ENCODE measurements around the gene GLP2R. TPM values are rescaled to one million over a fixed set of nuclear protein-coding genes. Genes with fewer than 3 reads are reported as not detected.

Gene GLP2R
- polyA plus RNA-seq, 1 of the 3 experiments (the other 2 are of a cell fraction) = not detected

GRCh38 chr17:9801505-9801904, 24.2 kb upstream of the GLP2R start:
- Histone ChIP-seq H3K9ac (no peak overlapping the region), H3K4me1 (ENCODE audit: control insufficient read depth in 1 of 2, insufficient read depth in 2 of 2, low read depth in 1 of 2, low read length in 1 of 2) (no peaks in the 10 kb centered on the region), H3K9me3 (no peaks in the 10 kb centered on the region), H2AFZ (ENCODE audit: low read depth) (no peak overlapping the region), H3K4me2 (no peak overlapping the region), H4K20me1 (ENCODE audit: insufficient read depth) (no peaks in the 10 kb centered on the region), H3K36me3 (replicated peaks in 1 of 2; ENCODE audit: control insufficient read depth in 1 of 2, insufficient read depth in 2 of 2, low read length in 1 of 2) (no peaks in the 10 kb centered on the region), H3K4me3 (ENCODE audit: low read depth in 2 of 2, low read length in 1 of 2) (no peak overlapping the region), H3K27me3 (ENCODE audit: insufficient read depth) (peaks cover 7% of the 10 kb centered on the region; the same call in 1 of the 2 replicates), H3F3A (replicated peaks; ENCODE audit: insufficient read depth) (no peaks in the 10 kb centered on the region), H3K79me2 (ENCODE audit: insufficient read depth) (no peaks in the 10 kb centered on the region), H3K9me2 (no peaks in the 10 kb centered on the region), H3K27ac (ENCODE audit: low read depth in 2 of 2, low read length in 1 of 2) (no peak overlapping the region)
- POLR2A ChIA-PET = no interaction called here
- TF ChIP-seq FOXJ3 (CRISPR knock-in tag; IDR thresholded peaks at IDR 0.05) = no peak
- TF ChIP-seq REST (IDR thresholded peaks at IDR 0.05; ENCODE audit: low read depth, low read length) = no peak
- no peak for TF ChIP-seq USF1 (IDR thresholded peaks at IDR 0.05; ENCODE audit: borderline replicate concordance, low read depth)
- no peak for TF ChIP-seq POLR2AphosphoS5 (IDR thresholded peaks at IDR 0.05; ENCODE audit: low read depth, low read length)
- TF ChIP-seq CHD2 (IDR thresholded peaks at IDR 0.05; ENCODE audit: low read length, partially characterized antibody) = no peak
- TF ChIP-seq FOSL2 (IDR thresholded peaks at IDR 0.05; ENCODE audit: borderline replicate concordance, low read depth) = no peak
- TF ChIP-seq, protein P1, sequence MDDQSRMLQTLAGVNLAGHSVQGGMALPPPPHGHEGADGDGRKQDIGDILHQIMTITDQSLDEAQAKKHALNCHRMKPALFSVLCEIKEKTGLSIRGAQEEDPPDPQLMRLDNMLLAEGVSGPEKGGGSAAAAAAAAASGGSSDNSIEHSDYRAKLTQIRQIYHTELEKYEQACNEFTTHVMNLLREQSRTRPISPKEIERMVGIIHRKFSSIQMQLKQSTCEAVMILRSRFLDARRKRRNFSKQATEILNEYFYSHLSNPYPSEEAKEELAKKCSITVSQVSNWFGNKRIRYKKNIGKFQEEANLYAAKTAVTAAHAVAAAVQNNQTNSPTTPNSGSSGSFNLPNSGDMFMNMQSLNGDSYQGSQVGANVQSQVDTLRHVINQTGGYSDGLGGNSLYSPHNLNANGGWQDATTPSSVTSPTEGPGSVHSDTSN (IDR thresholded peaks at IDR 0.05) = no peak
- no peak for TF ChIP-seq SIN3A (IDR thresholded peaks at IDR 0.05; ENCODE audit: borderline replicate concordance, low read depth, low read length)
- TF ChIP-seq RXRA (IDR thresholded peaks at IDR 0.05; ENCODE audit: borderline replicate concordance, low read depth) = no peak
- TF ChIP-seq MXI1 (IDR thresholded peaks at IDR 0.05; ENCODE audit: low read depth, low read length) = no peak
- TF ChIP-seq ELF1 (IDR thresholded peaks at IDR 0.05) = no peak
- TF ChIP-seq EZH2phosphoT487 (IDR thresholded peaks at IDR 0.05; ENCODE audit: borderline replicate concordance, low read depth) = no peak
- no peak for TF ChIP-seq EP300 (IDR thresholded peaks at IDR 0.05; ENCODE audit: borderline replicate concordance in 1 of 2, low read depth in 1 of 2, low read length in 1 of 2)
- no peak for TF ChIP-seq FOXM1 (IDR thresholded peaks at IDR 0.05; ENCODE audit: low read depth)
- TF ChIP-seq RFX5 (IDR thresholded peaks at IDR 0.05; ENCODE audit: low read length) = no peak
- TF ChIP-seq, protein P2, sequence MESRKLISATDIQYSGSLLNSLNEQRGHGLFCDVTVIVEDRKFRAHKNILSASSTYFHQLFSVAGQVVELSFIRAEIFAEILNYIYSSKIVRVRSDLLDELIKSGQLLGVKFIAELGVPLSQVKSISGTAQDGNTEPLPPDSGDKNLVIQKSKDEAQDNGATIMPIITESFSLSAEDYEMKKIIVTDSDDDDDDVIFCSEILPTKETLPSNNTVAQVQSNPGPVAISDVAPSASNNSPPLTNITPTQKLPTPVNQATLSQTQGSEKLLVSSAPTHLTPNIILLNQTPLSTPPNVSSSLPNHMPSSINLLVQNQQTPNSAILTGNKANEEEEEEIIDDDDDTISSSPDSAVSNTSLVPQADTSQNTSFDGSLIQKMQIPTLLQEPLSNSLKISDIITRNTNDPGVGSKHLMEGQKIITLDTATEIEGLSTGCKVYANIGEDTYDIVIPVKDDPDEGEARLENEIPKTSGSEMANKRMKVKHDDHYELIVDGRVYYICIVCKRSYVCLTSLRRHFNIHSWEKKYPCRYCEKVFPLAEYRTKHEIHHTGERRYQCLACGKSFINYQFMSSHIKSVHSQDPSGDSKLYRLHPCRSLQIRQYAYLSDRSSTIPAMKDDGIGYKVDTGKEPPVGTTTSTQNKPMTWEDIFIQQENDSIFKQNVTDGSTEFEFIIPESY (IDR thresholded peaks at IDR 0.05; ENCODE audit: borderline replicate concordance, low read depth) = no peak
- no peak for TF ChIP-seq GATA2 (CRISPR knock-in tag; IDR thresholded peaks at IDR 0.05)
- no peak for TF ChIP-seq RCOR1 (IDR thresholded peaks at IDR 0.05; ENCODE audit: low read length)
- CTCF ChIA-PET = no interaction called here
- WGBS (ENCODE audit: low lambda C conversion rate) = 15% methylated on average over 2 of the region's 2 CpGs
- DNase-seq = no peak
